HCT116 (cell line): ENCODE data around the gene TNRC6A.
"Not testable (repeated sequence)": the region's sequence is repeated elsewhere in the genome, so short reads cannot be mapped to it uniquely, and the experiment has no call there.

ENCODE experiments used
- CBX3 ChIP-seq: IDR thresholded peaks from 2 replicates; pipeline ENCODE4 v1.6.1; 2012; ENCODE audit warnings: low read depth
- EZH2 ChIP-seq: fragments of 200-600 bp; sonication (generic); IDR thresholded peaks from 2 replicates; pipeline ENCODE4 v1.6.1; 2017; ENCODE audit warnings: antibody characterized with exemption, mixed run types
- FOSL1 ChIP-seq: IDR thresholded peaks from 2 replicates; pipeline ENCODE4 v1.6.1; 2012; ENCODE audit warnings: low read depth
- JUND ChIP-seq: IDR thresholded peaks from 2 replicates; pipeline ENCODE4 v1.6.1; 2012
- POLR2A ChIP-seq: IDR thresholded peaks from 2 replicates; pipeline ENCODE4 v1.7.0; 2011; ENCODE audit warnings: borderline replicate concordance; ENCODE audit not compliant: insufficient read depth, insufficient read length; ENCODE audit errors: extremely low read depth
- POLR2AphosphoS5 ChIP-seq: IDR thresholded peaks from 2 replicates; pipeline ENCODE4 v1.6.1; 2011; ENCODE audit warnings: mild to moderate bottlenecking, low read depth, low read length, moderate library complexity
- SIN3A ChIP-seq: IDR thresholded peaks from 2 replicates; pipeline ENCODE4 v1.6.1; 2012; ENCODE audit warnings: low read depth
- TCF7L2 ChIP-seq: IDR thresholded peaks from 2 replicates; pipeline ENCODE4 v1.7.0; 2011; ENCODE audit warnings: borderline replicate concordance, inconsistent platforms; ENCODE audit not compliant: insufficient read depth, insufficient read length; ENCODE audit errors: extremely low read depth
- YY1 ChIP-seq: IDR thresholded peaks from 2 replicates; pipeline ENCODE4 v1.6.1; 2011; ENCODE audit warnings: low read length, low read depth, moderate library complexity, mild to moderate bottlenecking; ENCODE audit not compliant: insufficient replicate concordance; ENCODE audit errors: extremely low read depth
- ZFX ChIP-seq: fragments of 450-650 bp; IDR thresholded peaks from 2 replicates; pipeline ENCODE4 v1.6.1; 2017
- TF ChIP-seq, protein P1 (sequence below), 3 experiments: fragments of 200-600 bp in 1 of 3; sonication (generic) in 1 of 3; IDR thresholded peaks in 2 of 3; conservative IDR thresholded peaks in 1 of 3; 2 replicates each; pipeline ENCODE4 v1.5.1; 2012 to 2017; ENCODE audit warnings: low read depth in 2 of 3, low read length in 2 of 3, antibody characterized with exemption in 1 of 3, borderline replicate concordance in 1 of 3, control low read depth in 1 of 3, mild to moderate bottlenecking in 1 of 3, mixed read lengths in 1 of 3, mixed run types in 1 of 3, moderate library complexity in 1 of 3; ENCODE audit not compliant: insufficient read depth in 1 of 3
- TF ChIP-seq, protein P2 (sequence below): IDR thresholded peaks from 2 replicates; pipeline ENCODE4 v1.6.1; 2012

DNA sequence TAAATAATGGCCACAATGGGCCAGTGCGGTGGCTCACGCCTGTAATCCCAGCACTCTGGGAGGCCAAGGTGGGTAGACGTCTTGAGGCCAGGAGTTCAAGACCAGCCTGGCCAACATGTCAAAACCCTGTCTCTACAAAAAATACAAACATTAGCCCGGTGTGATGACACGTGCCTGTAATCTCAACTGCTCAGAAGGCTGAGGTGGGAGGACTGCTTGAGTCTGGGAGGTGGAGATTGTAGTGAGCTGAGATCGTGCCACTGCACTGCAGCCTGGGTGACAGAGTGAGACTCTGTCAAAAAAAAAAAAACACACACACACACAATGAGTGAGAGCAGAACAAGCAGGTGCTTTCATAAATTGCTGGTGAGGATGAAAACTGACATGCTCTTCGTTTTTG is 21.7 kb upstream of the TNRC6A start:
- not testable (repeated sequence) for TF ChIP-seq POLR2AphosphoS5, FOSL1, EZH2, SIN3A, TCF7L2, CBX3, YY1, POLR2A, ZFX, JUND
- TF ChIP-seq, protein P1, sequence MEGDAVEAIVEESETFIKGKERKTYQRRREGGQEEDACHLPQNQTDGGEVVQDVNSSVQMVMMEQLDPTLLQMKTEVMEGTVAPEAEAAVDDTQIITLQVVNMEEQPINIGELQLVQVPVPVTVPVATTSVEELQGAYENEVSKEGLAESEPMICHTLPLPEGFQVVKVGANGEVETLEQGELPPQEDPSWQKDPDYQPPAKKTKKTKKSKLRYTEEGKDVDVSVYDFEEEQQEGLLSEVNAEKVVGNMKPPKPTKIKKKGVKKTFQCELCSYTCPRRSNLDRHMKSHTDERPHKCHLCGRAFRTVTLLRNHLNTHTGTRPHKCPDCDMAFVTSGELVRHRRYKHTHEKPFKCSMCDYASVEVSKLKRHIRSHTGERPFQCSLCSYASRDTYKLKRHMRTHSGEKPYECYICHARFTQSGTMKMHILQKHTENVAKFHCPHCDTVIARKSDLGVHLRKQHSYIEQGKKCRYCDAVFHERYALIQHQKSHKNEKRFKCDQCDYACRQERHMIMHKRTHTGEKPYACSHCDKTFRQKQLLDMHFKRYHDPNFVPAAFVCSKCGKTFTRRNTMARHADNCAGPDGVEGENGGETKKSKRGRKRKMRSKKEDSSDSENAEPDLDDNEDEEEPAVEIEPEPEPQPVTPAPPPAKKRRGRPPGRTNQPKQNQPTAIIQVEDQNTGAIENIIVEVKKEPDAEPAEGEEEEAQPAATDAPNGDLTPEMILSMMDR (IDR thresholded peaks at IDR 0.05 in 2 of 3, conservative IDR thresholded peaks at IDR 0.05 in 1 of 3; ENCODE audit: borderline replicate concordance in 1 of 3, insufficient read depth in 1 of 3, low read depth in 2 of 3, low read length in 2 of 3): not testable (repeated sequence)
- TF ChIP-seq, protein P2, sequence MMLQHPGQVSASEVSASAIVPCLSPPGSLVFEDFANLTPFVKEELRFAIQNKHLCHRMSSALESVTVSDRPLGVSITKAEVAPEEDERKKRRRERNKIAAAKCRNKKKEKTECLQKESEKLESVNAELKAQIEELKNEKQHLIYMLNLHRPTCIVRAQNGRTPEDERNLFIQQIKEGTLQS: not testable (repeated sequence)
